ENCODE measurements around the gene SERGEF. TPM values are rescaled to one million over a fixed set of nuclear protein-coding genes. Genes with fewer than 3 reads are reported as not detected.

SERGEF gene
- polyA plus RNA-seq, 1 of the 3 experiments (the other 2 are of a cell fraction): 23.1 TPM

- Histone ChIP-seq H3K9me3 (no peaks in the 10 kb centered on the region), H2AFZ (ENCODE audit: low read depth) (no peak overlapping the region), H3K4me3 (ENCODE audit: low read depth in 2 of 2, low read length in 1 of 2) (no peak overlapping the region), H3K27ac (ENCODE audit: low read depth in 2 of 2, low read length in 1 of 2) (no peak overlapping the region), H3K27me3 (ENCODE audit: insufficient read depth) (no peaks in the 10 kb centered on the region), H3K79me2 (ENCODE audit: insufficient read depth) (no peaks in the 10 kb centered on the region), H3K9me2 (no peaks in the 10 kb centered on the region), H3K4me1 (ENCODE audit: control insufficient read depth in 1 of 2, insufficient read depth in 2 of 2, low read depth in 1 of 2, low read length in 1 of 2) (no peaks in the 10 kb centered on the region), H3K4me2 (no peak overlapping the region), H4K20me1 (ENCODE audit: insufficient read depth) (no peaks in the 10 kb centered on the region), H3K9ac (no peak overlapping the region), H3K36me3 (replicated peaks in 1 of 2; ENCODE audit: control insufficient read depth in 1 of 2, insufficient read depth in 2 of 2, low read length in 1 of 2) (no peaks in the 10 kb centered on the region), H3F3A (replicated peaks; ENCODE audit: insufficient read depth) (no peaks in the 10 kb centered on the region)
- DNase-seq: no peak
- POLR2A ChIA-PET: no interaction called here
- TF ChIP-seq TEAD4 (IDR thresholded peaks at IDR 0.05; ENCODE audit: borderline replicate concordance, insufficient read depth) (no peak), ELF1 (IDR thresholded peaks at IDR 0.05) (no peak), USF2 (IDR thresholded peaks at IDR 0.05; ENCODE audit: borderline replicate concordance, low read depth, low read length) (no peak)
- 100% methylated on average over 1 of the region's 1 CpG for WGBS (ENCODE audit: low lambda C conversion rate)
- CTCF ChIA-PET: no interaction called here
These were observed 76.1 kb downstream of the SERGEF start for GRCh38 chr11:17936790-17937189.

DNA sequence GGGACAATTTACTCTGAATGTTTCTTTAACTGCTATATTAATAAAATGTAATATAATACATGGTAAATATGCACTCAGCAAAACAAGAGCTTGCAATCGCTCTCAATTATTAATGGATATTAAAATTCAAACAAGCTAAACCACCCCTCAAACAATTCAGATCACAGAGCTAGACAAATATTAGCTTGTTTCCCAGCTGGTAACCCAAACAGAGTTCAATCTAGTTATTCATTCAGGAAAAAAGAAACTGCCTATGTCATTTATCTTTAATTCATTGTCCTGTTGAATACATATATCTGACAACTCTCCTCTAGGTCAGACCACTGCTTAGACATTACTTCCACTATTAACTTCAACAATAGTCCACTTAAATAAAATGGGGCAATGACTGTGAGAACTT, 78.7 kb downstream of the SERGEF start:
- WGBS (ENCODE audit: low lambda C conversion rate): 83% methylated on average over 1 of the region's 1 CpG
- H3K4me1 ChIP-seq (ENCODE audit: control insufficient read depth in 1 of 2, insufficient read depth in 2 of 2, low read depth in 1 of 2, low read length in 1 of 2): no peaks in the 10 kb centered on the region
- H3K9ac ChIP-seq: no peak overlapping the region
- no peak for DNase-seq
- ChIA-PET CTCF (no interaction called here), POLR2A (no interaction called here)
- H3K79me2 ChIP-seq (ENCODE audit: insufficient read depth): no peaks in the 10 kb centered on the region
- no peaks in the 10 kb centered on the region for H4K20me1 ChIP-seq (ENCODE audit: insufficient read depth)
- no peaks in the 10 kb centered on the region for H3K9me3 ChIP-seq
- no peaks in the 10 kb centered on the region for H3K9me2 ChIP-seq
- H3K27me3 ChIP-seq (ENCODE audit: insufficient read depth): no peaks in the 10 kb centered on the region
- H3K4me2 ChIP-seq: no peak overlapping the region
- TF ChIP-seq FOSL2 (IDR thresholded peaks at IDR 0.05; ENCODE audit: borderline replicate concordance, low read depth): no peak
- no peak for TF ChIP-seq SMC3 (IDR thresholded peaks at IDR 0.05; ENCODE audit: low read depth, low read length)
- TF ChIP-seq, protein P1, sequence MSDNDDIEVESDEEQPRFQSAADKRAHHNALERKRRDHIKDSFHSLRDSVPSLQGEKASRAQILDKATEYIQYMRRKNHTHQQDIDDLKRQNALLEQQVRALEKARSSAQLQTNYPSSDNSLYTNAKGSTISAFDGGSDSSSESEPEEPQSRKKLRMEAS (IDR thresholded peaks at IDR 0.05; ENCODE audit: low read depth): no peak
- no peak overlapping the region for H3K27ac ChIP-seq (ENCODE audit: low read depth in 2 of 2, low read length in 1 of 2)
- no peak overlapping the region for H3K4me3 ChIP-seq (ENCODE audit: low read depth in 2 of 2, low read length in 1 of 2)
- H3K36me3 ChIP-seq (replicated peaks in 1 of 2; ENCODE audit: control insufficient read depth in 1 of 2, insufficient read depth in 2 of 2, low read length in 1 of 2): no peaks in the 10 kb centered on the region
- no peak overlapping the region for H2AFZ ChIP-seq (ENCODE audit: low read depth)
- no peaks in the 10 kb centered on the region for H3F3A ChIP-seq (replicated peaks; ENCODE audit: insufficient read depth)

DNA sequence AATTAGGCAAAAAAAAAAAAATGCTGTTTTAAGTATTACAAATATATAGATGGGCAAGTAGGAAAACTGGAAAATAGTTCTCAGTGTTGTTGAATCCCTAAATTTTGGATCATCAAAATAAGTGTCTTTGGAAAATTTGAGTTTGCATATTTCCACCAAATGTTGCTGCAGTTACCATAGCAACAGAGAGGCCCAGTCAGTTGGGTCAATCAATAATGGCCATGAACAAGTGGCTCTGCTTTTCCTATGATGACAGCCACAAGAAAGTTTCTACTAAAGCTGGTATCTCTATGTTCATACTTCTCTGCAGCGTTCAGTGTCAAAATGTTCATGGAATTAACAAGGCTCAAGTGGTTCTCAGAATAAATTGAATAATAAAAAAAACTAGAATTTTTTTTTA, 79.1 kb downstream of the SERGEF start:
- ChIA-PET POLR2A (no interaction called here), CTCF (no interaction called here)
- Histone ChIP-seq H3K4me3 (ENCODE audit: low read depth in 2 of 2, low read length in 1 of 2) (no peak overlapping the region), H3K9me3 (no peaks in the 10 kb centered on the region), H3K4me2 (no peak overlapping the region), H2AFZ (ENCODE audit: low read depth) (no peak overlapping the region), H3F3A (replicated peaks; ENCODE audit: insufficient read depth) (no peaks in the 10 kb centered on the region), H3K4me1 (ENCODE audit: control insufficient read depth in 1 of 2, insufficient read depth in 2 of 2, low read depth in 1 of 2, low read length in 1 of 2) (no peaks in the 10 kb centered on the region; a peak in 1 of 4 replicates), H3K9ac (no peak overlapping the region), H3K27me3 (ENCODE audit: insufficient read depth) (no peaks in the 10 kb centered on the region), H4K20me1 (ENCODE audit: insufficient read depth) (no peaks in the 10 kb centered on the region), H3K9me2 (no peaks in the 10 kb centered on the region), H3K27ac (ENCODE audit: low read depth in 2 of 2, low read length in 1 of 2) (no peak overlapping the region), H3K79me2 (ENCODE audit: insufficient read depth) (no peaks in the 10 kb centered on the region), H3K36me3 (replicated peaks in 1 of 2; ENCODE audit: control insufficient read depth in 1 of 2, insufficient read depth in 2 of 2, low read length in 1 of 2) (no peaks in the 10 kb centered on the region)
- no peak for DNase-seq
- TF ChIP-seq, protein P1 (IDR thresholded peaks at IDR 0.05; ENCODE audit: low read depth): no peak
- TF ChIP-seq JUND (IDR thresholded peaks at IDR 0.05): no peak
- TF ChIP-seq MEF2A (IDR thresholded peaks at IDR 0.05; ENCODE audit: borderline replicate concordance, low read depth): no peak
- no peak for TF ChIP-seq FOXM1 (IDR thresholded peaks at IDR 0.05; ENCODE audit: low read depth)
- TF ChIP-seq TCF12 (IDR thresholded peaks at IDR 0.05): no peak
- TF ChIP-seq, protein P2, sequence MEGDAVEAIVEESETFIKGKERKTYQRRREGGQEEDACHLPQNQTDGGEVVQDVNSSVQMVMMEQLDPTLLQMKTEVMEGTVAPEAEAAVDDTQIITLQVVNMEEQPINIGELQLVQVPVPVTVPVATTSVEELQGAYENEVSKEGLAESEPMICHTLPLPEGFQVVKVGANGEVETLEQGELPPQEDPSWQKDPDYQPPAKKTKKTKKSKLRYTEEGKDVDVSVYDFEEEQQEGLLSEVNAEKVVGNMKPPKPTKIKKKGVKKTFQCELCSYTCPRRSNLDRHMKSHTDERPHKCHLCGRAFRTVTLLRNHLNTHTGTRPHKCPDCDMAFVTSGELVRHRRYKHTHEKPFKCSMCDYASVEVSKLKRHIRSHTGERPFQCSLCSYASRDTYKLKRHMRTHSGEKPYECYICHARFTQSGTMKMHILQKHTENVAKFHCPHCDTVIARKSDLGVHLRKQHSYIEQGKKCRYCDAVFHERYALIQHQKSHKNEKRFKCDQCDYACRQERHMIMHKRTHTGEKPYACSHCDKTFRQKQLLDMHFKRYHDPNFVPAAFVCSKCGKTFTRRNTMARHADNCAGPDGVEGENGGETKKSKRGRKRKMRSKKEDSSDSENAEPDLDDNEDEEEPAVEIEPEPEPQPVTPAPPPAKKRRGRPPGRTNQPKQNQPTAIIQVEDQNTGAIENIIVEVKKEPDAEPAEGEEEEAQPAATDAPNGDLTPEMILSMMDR (IDR thresholded peaks at IDR 0.05): no peak
- no peak for TF ChIP-seq EZH2phosphoT487 (IDR thresholded peaks at IDR 0.05; ENCODE audit: borderline replicate concordance, low read depth)
- TF ChIP-seq GABPA (IDR thresholded peaks at IDR 0.05; ENCODE audit: low read depth): no peak
- TF ChIP-seq, protein P3, sequence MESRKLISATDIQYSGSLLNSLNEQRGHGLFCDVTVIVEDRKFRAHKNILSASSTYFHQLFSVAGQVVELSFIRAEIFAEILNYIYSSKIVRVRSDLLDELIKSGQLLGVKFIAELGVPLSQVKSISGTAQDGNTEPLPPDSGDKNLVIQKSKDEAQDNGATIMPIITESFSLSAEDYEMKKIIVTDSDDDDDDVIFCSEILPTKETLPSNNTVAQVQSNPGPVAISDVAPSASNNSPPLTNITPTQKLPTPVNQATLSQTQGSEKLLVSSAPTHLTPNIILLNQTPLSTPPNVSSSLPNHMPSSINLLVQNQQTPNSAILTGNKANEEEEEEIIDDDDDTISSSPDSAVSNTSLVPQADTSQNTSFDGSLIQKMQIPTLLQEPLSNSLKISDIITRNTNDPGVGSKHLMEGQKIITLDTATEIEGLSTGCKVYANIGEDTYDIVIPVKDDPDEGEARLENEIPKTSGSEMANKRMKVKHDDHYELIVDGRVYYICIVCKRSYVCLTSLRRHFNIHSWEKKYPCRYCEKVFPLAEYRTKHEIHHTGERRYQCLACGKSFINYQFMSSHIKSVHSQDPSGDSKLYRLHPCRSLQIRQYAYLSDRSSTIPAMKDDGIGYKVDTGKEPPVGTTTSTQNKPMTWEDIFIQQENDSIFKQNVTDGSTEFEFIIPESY (IDR thresholded peaks at IDR 0.05; ENCODE audit: borderline replicate concordance, low read depth): no peak
- TF ChIP-seq EP300 (IDR thresholded peaks at IDR 0.05; ENCODE audit: borderline replicate concordance in 1 of 2, low read depth in 1 of 2, low read length in 1 of 2): no peak
- no peak for TF ChIP-seq RFX5 (IDR thresholded peaks at IDR 0.05; ENCODE audit: low read length)
- TF ChIP-seq POLR2AphosphoS5 (IDR thresholded peaks at IDR 0.05; ENCODE audit: low read depth, low read length): no peak
- TF ChIP-seq RXRA (IDR thresholded peaks at IDR 0.05; ENCODE audit: borderline replicate concordance, low read depth): no peak
- TF ChIP-seq FOSL2 (IDR thresholded peaks at IDR 0.05; ENCODE audit: borderline replicate concordance, low read depth): no peak
- 86% methylated on average over 1 of the region's 1 CpG for WGBS (ENCODE audit: low lambda C conversion rate)

Measured in SK-N-SH (cell line).